GM19238 (cell line): Measurements from ENCODE around the gene NMD3.
A peak's percentile ranks its signal among the peaks of the same experiment; 100 is the strongest.
"Not testable (repeated sequence)": the region's sequence is repeated elsewhere in the genome, so short reads cannot be mapped to it uniquely, and the experiment has no call there.

Experiments
- DNase-seq: peaks from one replicate; pipeline ENCODE4 v3.0.0; 2011; ENCODE audit warnings: low spot score; ENCODE audit not compliant: insufficient read length

NMD3 gene

DNA sequence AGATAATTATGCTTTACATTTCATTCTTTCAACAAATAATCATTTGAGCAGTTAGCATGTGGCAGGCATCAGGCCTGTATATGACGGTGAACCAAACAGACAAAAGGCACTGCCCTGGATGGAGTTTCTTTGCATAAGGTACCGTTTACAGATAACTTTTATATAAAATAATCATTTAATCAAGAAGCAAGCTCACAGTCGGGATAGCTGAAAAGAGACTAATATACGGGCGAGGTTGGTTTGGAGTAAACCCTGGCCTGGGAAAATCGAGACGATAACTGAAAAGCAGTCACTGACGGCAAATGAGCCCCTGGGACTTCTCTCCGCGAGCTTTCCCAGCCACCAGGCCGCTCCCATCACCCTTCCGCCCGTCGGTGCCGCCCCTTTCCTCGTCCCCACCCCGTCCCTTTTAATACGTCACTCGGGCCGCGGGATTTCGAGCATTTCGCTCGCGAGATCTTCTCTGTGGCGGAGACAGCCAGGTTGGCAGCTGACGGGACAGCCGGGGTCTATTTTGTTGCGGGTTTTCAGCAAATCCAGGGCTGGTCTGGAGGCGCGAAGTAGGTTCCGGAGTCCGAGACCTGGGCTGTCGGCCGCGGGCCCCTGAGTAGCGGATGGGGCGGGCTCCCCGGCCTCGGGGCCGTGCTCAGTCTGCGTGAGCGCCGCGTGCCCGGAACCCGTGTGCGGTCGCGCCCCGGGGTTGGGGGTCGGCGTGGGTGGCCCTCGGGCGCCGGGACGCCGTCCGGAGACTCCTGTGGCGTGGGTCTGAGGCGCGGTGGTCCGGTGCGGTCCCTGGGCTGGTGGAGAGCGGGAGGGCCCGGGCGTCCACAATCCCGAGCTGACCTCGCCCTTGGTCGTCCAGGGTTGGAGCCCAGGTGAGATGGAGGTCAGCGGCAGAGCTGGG lies at the start of gene NMD3:
Gene NMD3, plus strand, starts transcription at position 462 of the 904 bp plus-strand sequence. CDS start 703 bp downstream, outside the sequence.
- DNase-seq, result peak; percentile 83

DNA sequence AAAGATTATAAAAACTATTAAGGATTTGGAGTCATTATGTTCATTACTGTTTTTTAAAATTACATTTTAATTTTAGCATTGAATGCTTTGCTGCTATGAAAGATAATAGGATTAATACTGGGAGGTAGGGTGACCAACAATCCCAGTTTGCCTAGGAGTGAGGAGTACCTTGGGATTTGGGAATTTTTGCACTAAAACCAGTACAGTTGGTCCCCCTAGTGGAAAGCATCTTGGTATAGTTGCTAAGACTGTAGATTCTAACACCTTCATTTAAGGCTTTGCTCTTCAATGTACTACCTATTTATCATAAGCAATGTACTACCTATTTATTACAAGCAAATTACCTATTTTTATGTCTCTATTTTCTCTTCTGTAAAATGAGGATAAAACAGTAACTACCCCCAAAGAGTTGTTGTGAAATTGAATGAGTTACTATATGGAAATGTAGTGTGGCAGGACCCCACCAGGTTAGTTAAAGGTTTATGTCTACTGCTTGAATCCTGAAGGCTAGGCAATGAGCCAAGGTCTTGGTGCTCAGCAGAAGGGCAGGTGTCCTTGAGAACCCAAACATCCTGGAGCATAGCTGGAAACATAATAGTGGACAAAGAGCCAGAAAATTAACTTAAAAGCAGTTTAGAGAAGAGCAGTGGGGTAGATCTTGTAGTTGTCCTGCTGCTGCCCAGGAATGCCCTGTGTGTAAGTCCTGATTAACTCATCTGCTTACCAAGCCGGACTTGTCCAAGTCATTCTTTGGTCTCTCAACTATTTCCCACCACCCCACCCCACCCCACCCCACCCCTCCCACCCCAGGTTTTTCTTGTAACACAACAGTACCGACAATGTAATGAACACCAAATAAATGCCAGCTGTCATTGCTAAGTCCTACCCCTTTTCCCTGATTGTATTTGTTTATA lies 49.2 kb upstream of the NMD3 start:
- no peak for DNase-seq

GRCh38 chr3:161175506-161175905 lies 45.6 kb upstream of the NMD3 start:
- DNase-seq, result no peak

- no peak for DNase-seq
Measured at GRCh38 chr3:161177991-161178390, 43.1 kb upstream of the NMD3 start.

DNA sequence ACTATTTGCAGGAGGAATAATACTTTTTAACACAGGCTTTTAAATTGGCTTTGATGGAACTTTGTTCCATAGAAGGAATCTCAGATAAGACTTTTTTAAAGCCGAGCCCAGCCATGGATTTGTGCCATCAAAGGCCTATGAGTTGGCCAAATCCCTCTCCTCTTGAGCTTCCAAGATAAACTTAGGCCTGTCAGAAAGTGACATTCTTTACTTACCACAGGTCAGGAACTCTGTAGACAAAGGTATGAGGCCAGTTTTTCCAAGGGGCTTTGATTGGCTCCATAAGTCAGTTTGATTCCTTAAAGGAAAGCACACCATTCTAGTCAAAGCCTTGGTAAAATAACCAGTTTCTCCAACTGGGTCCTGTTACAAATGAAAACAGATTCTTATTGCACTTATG lies 39.7 kb upstream of the NMD3 start:
- DNase-seq, result not testable (repeated sequence)

- no peak for DNase-seq
Measured at GRCh38 chr3:161187046-161187445, 34.1 kb upstream of the NMD3 start.

DNA sequence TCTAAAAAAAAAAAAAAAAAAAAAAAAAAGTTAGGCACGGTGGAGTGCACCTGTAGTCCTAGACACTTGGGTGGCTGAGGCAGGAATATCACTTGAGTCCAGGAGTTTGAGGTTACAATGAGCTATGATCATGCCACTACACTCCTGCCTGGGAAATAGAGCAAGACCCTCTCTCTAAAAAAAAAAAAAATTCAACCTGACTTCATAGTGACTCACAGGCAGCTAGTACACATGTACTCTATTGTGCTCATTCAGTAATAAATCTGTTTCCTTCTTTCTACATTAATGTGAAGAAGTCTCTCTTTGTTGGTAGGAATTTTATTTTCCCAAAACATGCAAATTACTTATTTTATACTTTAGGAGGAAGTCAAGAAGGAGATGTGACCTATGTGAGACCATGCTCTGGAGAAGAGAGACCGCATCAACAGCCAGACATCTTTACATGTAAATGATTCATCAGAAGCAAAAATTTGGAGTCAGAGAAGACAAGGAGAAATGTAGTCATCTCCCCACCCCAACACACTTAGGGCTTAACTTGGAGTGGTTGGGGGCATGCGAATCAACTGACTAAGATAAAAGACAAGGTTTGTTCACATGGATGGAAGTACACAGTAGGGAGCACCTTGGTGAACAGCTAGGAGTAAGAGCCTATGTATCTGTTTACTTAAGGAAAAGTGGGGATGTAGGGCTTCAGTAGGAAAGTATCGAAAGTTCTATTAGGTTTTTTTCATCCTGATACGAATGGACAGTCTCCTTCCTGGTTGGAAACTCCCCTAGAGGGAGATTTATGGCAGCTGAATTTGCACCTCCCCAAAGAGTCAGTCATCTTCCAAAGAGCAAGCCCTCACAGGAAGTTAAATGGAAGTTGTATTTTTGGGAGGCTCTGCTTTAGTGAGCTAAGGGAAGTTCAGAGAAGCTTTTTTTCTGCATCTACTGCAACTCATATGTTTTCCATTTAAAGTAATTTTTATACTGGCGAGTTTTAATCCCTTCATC lies 23.0 kb upstream of the NMD3 start:
- no peak for DNase-seq

- DNase-seq, result no peak
Measured at GRCh38 chr3:161199926-161200325, 21.2 kb upstream of the NMD3 start.

DNA sequence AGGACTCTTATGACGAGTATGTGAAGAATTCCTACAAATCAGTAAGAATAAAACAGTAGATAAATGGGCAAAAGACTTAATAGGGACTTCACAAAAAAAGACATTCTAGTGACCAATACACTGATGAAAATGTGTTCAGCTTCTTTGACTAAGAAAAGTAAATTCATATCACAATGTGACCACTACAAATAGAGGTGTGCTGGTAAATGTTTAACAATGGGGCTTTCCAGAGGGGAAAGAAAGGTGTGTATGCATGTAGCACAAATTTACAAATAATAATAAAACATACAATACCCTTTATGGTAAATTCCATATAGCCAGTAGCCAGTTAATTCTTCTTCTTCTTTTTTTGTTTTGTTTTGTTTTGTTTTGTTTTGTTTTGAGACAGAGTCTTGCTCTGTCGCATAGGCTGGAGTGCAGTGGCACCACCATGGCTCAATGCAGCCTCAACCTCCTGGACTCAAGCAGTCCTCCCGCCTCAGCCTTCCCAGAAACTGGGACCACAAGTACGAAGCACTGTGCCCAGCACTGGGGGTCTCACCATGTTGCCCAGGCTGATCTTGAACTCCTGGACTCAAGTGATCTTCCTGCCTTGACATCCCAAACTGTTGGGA lies 17.5 kb upstream of the NMD3 start:
- DNase-seq, result no peak

- no peak for DNase-seq
Measured at GRCh38 chr3:161208931-161209330, 12.2 kb upstream of the NMD3 start.

- DNase-seq, result no peak
Measured at GRCh38 chr3:161212171-161212771, 8.8 kb upstream of the NMD3 start.

GRCh38 chr3:161212906-161213305 lies 8.2 kb upstream of the NMD3 start:
- DNase-seq, result no peak

DNA sequence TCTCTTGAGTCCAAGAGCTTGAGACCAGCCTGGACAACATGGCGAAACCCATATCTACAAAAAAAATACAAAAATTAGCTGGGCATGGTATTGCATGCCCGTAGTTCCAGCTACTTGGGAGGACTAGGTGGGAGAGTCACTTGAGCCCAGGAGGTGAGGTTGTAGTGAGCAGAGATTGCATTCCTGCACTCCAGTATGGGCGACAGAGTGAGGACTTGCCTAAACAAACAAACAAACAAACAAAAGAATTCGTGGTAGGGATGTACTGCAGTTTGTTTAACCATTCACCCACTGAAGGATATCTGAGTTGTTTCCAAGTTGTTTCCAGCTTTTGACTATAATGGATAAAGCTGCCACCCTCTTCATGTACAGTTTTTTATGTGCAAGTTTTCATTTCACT lies 7.5 kb upstream of the NMD3 start:
- DNase-seq, result no peak

DNA sequence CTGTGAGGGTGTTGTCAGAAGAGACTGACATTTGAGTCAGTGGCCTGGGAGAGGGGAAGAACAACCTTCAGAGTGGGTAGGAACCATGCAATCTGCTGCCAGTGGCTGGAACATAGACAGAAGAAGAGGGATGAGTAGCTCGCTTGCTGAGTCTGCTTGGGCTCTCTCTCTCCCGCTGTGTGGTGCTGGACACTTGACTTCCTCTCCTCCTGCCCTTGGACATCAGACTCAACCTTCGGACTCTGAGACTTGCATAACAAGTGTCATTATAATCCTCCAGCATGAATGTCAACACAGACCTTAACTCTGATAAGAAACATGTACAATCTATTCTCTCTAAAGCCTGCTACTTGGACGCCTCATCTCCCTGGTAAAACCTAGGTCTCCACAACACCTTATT lies 5.9 kb upstream of the NMD3 start:
- no peak for DNase-seq

DNA sequence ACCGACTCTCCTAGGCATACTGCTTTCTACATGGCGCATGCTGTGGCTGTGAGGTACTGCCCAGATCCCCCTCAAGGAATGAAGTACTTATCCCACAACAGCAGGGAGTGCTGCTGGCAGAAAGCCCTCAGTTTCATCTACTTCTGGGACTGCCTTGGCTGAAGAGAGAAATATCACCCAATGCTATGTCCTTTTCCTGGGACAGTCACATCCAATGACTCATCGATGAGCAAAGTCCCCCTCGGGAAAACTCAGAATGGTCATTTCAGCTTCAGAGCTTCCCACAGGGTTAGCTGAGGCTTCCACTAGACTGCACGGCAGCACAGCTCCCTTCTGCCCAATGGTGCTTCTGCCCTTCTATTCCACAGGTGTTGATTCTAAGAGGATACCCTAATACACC lies 3.6 kb upstream of the NMD3 start:
- no peak for DNase-seq

DNA sequence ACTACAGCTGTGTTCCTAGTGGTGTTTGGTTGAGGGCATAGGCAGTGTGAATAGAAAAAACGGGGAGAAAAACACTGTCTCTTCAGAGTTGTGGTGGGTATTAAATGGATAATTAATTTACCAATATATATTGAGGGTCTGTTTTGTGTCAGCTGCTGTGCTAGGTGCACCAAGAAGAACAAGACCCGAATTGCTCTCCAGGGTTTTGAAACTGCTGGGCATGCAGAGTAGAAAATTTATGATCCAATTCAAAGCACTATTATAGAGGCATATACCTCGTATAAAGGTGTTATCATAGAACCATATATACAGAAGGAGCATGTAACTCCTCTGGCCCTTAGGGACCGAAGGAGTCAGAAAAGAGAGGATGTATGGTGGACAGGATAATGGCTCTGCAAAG lies 1.6 kb upstream of the NMD3 start:
- no peak for DNase-seq

DNA sequence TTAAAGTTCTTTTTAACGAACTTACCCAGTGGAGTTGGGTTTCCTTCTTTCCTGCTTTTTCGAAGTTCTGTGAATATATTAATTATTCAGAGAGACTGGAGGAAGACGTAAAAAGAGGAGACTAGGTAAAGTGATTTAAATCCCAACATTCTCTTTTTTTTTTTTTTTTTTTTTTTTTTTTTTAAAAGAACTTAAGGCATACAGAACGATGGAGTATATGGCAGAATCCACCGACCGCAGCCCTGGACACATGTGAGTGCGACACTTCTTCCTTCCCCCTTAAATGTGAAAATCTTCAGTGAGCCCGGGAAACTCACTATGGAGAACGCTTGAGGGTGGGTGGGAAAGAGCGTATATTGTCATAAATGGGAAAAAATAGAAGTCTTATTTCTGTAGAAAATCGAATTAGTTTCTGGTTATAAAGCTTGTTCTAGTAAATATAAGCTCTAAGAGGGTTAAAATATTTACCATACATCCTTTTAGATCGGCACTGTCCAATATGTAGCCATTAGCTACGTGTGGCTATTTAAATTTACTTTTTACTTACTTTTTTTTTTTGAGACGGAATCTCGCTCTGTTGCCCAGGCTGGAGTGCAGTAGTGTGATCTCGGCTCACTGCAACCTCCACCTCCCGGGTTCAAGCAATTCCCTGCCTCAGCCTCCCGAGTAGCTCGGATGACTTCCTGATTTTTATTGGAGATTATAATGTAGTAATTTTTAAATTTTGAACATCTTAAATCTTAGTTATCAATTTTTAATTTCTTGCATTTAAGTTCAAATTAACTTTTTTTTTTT lies 892 bp downstream of the NMD3 start:
- no peak for DNase-seq

- DNase-seq, result no peak
Measured at GRCh38 chr3:161222662-161223061, 1.6 kb downstream of the NMD3 start.

- DNase-seq, result no peak
Measured at GRCh38 chr3:161224786-161225185, 3.7 kb downstream of the NMD3 start.
